Measurements from ENCODE around the gene AKAP9.
A peak's percentile ranks its signal among the peaks of the same experiment; 100 is the strongest.
"Not testable (repeated sequence)": the region's sequence is repeated elsewhere in the genome, so short reads cannot be mapped to it uniquely, and the experiment has no call there.

Gene AKAP9

GRCh38 chr7:91940572-91941341 lies at the start of gene AKAP9:
TSS of gene AKAP9 (plus strand) at chr7:91940862. CDS start at chr7:91941100, 238 bp downstream.
- DNase-seq, result peak; percentile 74

DNA sequence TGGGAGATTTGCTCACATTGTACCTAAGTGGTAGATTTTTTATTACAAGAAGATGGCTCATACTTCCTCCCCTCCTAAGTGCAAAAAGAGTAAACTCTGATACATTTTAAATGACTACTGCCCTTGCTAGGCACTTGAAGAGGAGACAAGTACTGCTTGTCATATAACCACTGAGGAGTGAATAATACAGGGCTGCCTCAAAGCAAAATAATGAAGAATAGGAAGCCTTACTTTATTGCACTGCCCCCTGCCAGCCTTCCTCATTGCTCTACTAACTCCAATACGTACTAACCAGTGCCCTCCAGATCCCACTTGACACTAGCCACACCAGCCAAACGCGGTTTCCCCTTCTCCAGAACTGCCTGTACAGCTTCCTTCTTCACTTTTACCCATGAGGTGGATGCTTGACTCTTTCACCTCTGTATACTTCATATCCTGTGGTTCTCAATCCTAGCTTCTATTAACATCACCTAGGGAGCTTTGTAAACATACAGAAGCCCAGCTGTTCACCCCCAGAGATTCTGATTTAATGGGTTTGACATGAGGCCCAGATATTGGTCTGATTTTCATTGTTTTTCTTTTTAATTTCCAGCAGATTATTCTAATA lies 48.5 kb upstream of the AKAP9 start:
- DNase-seq, result no peak

GRCh38 chr7:91892821-91893340 lies 47.8 kb upstream of the AKAP9 start:
- DNase-seq, result peak; percentile 35

- not testable (repeated sequence) for DNase-seq
These were observed 47.0 kb upstream of the AKAP9 start for GRCh38 chr7:91893699-91894098.

- DNase-seq, result no peak
These were observed 45.7 kb upstream of the AKAP9 start for GRCh38 chr7:91894781-91895480.

- no peak for DNase-seq
These were observed 42.2 kb upstream of the AKAP9 start for GRCh38 chr7:91898240-91898992.

DNA sequence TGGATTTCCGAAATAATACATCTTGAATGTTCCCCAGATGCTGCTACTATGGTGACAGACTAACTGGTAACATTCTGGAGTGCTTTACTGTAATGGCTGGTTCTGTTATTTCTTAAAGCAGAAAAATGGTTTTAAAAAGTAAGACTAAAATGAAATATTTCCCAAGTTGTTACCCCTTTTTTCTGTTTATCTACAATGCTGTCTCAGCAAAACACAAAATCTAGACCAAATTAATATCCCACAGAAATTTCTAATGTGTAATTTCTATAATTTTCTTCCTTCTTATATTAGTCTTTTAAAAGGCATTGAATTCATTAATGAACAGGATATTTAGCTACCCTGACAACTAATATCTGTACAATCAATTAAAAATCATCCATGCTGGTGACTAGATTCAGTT lies 41.1 kb upstream of the AKAP9 start:
- no peak for DNase-seq

- no peak for DNase-seq
These were observed 30.5 kb upstream of the AKAP9 start for GRCh38 chr7:91910171-91910570.

- no peak for DNase-seq
These were observed 29.5 kb upstream of the AKAP9 start for GRCh38 chr7:91911121-91911520.

DNA sequence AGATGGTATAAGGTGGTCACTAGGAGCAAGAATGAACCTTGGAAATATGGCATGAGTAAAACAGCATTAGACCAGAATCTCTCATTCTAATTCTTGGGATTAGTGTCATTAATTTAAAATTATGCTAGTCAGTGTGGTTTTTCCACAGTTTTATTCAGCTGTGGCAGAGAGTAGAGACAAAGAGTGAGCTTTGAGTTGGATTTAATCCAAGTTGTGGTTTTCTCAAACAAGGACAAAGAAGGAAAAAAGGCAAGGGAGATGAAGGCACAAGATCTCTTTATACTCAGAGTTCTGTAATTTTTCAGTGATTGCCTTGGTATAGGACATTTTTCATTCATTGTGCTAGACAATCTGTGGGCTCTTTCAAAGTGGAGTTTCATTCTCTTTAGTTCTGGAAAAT lies 28.2 kb upstream of the AKAP9 start:
- peak; percentile 19 for DNase-seq

DNA sequence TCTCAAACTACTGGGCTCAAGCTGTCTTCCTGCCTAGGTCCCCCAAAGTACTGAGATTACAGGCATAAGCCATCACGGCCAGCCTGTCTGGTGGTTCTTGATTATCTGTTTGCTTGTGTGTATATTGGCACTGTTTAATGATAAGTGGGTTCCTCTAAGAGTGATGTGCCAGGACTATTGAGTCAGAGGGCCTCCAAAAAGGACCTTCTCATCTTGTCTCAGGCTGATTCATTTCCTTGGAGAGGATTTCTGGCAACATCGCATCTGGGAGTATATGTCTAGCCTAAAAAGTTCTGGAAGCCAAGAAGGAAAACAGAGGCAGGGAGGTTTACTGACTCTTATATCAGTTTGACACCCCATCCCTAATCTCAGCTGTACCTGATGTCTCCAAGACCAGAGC lies 27.1 kb upstream of the AKAP9 start:
- DNase-seq, result no peak

DNA sequence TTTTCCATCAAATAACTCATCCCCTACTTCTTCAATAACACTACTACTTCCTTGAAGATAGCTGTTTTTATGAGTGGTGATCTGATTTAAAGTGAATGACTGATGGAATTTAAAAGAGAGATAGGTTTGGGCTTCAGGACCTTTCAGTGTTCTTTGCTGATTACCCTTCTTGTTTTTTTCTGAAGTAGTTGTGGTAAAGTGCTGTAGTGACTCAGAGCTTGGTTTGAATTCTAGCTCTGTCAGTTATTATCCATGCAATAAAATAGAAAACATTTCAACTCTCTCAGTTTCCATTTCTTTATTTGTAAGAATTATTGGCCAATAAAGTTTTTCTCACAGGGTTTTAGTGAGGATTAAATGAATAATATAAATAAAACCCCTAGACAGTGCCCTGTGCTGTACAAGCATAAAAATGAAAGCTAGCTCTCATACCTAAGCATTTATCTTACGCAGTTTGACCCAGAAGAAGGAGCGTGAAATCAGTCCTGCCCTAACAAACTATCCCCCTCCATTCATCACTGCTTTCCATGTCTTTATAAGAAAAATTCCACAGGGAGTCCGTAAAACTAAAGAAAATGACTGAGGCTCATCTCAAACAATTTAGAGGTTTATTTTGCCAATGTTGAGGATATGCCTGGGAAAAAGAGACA lies 25.1 kb upstream of the AKAP9 start:
- DNase-seq, result no peak

- DNase-seq, result no peak
These were observed 24.6 kb upstream of the AKAP9 start for GRCh38 chr7:91916051-91916440.

DNA sequence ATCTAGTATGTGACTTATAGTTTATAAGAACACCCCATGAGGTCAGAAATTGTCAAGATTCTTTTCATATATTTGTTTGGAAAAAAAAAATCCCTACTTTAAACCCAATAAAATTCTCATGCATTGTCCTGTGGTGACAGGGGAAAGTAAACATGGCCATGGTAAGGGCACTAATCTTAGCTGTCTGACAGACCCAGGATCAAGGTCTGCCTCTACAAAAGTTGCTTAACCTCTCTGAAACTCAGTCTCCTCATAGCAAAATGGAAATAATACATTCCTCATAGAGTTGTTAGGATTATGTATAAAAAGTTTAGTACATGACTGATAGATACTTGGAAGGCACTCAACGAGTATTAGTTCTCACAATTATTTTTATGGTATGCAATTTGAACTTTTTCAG lies 22.3 kb upstream of the AKAP9 start:
- DNase-seq, result no peak

DNA sequence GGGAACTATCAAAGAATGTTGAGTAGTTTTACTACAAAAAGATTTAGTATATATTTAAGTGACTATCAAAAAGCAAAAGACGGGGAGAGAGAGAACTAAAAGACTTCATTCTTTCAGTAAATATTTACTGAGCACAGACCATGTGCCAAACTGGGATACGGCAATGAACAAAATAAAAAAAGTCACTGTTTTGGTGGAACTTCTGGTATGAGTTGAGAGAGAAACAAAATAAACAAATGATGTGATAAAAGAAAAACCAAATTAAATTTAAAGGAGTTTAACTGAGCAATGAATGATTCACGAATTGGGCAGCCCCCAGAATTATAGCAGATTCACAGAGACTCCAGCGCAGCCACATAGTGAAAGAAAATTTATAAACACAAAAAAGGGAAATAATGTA lies 17.8 kb upstream of the AKAP9 start:
- DNase-seq, result no peak

DNA sequence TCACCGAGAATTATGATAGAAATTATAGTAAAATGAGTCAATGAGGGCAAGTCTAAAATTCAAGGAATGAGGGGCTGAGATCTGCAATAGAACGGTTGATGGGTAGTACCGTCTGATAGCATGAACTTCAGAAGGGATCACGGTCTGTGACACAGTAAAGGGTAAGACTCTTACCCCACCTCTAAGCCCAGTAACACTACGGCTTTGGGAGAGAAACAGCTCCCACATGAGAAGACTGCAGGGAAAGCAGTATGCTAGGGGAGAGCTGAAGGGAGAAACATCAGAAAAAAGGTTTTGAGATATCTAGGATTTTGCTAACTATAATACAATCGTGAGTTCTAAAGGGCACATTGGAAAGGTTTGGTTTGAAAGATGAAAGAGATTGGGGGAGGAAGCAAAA lies 12.8 kb upstream of the AKAP9 start:
- DNase-seq, result no peak

DNA sequence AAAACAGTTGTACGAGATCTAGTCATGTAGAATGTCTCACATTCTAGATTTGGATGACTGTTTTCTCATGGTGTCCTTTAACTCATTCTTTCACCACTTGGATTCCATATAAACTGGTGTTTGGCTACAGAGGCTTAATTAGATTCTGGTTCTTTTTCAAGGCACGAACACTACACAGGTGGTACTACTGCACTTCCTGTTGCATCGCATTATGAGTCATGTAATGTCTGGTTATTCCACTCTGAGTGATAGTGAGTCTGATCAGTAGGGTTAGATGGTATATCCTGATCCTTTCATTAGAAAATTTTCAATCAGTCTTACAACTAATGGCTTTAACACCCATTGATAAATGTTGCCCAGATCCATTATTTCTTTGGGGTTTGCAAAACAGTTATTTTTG lies 11.2 kb upstream of the AKAP9 start:
- no peak for DNase-seq

- peak; percentile 29 for DNase-seq
These were observed 491 bp upstream of the AKAP9 start for GRCh38 chr7:91940171-91940570.

- DNase-seq, result no peak
These were observed 788 bp downstream of the AKAP9 start for GRCh38 chr7:91941450-91941849.

GRCh38 chr7:91942312-91942711 lies 1.6 kb downstream of the AKAP9 start:
- DNase-seq, result no peak

DNA sequence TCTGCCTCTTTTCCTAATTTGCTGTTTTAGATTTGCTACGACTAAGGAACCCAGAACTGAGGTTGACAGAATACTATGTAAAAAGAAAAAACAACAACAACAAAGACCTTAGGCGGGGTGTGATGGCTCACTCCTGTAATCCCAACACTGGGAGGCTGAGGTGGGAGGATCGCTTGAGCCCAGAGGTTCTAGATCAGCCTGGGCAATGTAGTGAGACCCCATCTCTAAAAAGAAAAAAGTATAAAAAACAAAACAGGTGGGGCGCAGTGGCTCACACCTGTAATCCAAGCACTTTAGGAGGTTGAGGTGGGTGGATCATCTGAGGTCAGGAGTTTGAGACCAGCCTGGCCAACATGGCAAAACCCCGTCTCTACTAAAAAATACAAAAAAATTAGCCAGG lies 4.3 kb downstream of the AKAP9 start:
- DNase-seq, result not testable (repeated sequence)

DNA sequence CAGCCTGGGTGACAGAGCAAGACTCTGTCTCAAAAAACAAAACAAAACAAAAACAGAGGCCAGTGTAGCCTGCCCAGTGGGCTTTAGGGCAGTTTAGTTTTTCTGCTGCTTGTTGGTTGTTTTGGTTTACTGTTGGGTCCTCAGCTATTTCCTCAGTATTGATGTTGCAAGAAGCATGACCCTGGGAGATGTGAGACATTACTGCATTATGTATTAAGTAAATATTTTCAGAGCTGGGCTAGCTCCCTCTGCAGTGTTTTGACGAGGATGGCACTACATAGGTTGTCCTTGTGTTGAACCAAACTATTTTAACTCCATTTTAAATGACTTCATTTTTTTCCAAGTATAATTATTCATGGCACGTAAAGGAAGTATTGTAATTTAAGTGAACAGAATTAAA lies 4.8 kb downstream of the AKAP9 start:
- no peak for DNase-seq

DNA sequence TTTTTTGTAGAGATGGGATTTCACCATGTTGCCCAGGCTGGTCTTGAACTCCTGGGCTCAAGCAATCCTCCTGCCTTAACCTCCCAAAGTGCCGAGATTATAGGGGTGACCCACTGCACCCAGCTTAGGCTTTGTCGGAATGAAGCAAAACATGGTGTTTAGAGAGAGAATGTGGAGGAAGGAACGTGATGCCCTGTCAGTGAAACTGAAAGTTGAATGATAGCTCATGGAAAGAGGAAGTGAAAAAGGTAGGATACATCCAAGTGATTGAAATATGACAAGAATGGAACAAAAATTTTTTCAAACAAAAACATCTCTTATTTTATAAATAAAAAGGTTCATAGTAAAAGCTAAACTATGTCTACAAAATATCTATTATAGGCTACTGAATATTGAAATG lies 5.9 kb downstream of the AKAP9 start:
- DNase-seq, result no peak

Data from kidney glomerular epithelial cell (primary cell).